Measurements from ENCODE around the gene SYTL1. TPM values are rescaled to one million over a fixed set of nuclear protein-coding genes. Genes with fewer than 3 reads are reported as not detected.

SYTL1 gene
- total RNA-seq, 2 donors from 2014 or later: 24.2 to 39.5 TPM

GRCh38 chr1:27331922-27332321 is 9.9 kb upstream of the SYTL1 start:
- Mint-ChIP-seq H3K27me3 (no peaks in the 10 kb centered on the region), H3K4me1 (ENCODE audit: low read depth in 2 of 2) (peaks cover 28 to 37% of the 10 kb centered on the region in 2 donors), H3K27ac (peak overlapping the region; percentile 16 to 54), H3K4me3 (no peak overlapping the region), H3K36me3 (no peaks in the 10 kb centered on the region), H3K9me3 (no peaks in the 10 kb centered on the region)
- DNase-seq (ENCODE audit: low spot score) (peak; percentile 42), ATAC-seq (no peak)

- H3K27ac Mint-ChIP-seq: peak overlapping the region; percentile 16 to 54
- H3K4me1 Mint-ChIP-seq (ENCODE audit: low read depth in 2 of 2): peaks cover 27 to 36% of the 10 kb centered on the region in 2 donors
- no peaks in the 10 kb centered on the region for H3K36me3 Mint-ChIP-seq
- peak; percentile 74 to 85 for ATAC-seq
- H3K27me3 Mint-ChIP-seq: no peaks in the 10 kb centered on the region
- DNase-seq (ENCODE audit: low spot score): peak; percentile 66
- H3K9me3 Mint-ChIP-seq: no peaks in the 10 kb centered on the region
- H3K4me3 Mint-ChIP-seq: no peak overlapping the region
Measured at GRCh38 chr1:27332536-27333281, 9.1 kb upstream of the SYTL1 start.

- H3K4me3 Mint-ChIP-seq: no peak overlapping the region
- no peaks in the 10 kb centered on the region for H3K27me3 Mint-ChIP-seq
- peak; percentile 12 for DNase-seq (ENCODE audit: low spot score)
- no peaks in the 10 kb centered on the region for H3K36me3 Mint-ChIP-seq
- H3K9me3 Mint-ChIP-seq: no peaks in the 10 kb centered on the region
- peaks cover 17 to 31% of the 10 kb centered on the region in 2 donors for H3K4me1 Mint-ChIP-seq (ENCODE audit: low read depth in 2 of 2)
- no peak overlapping the region for H3K27ac Mint-ChIP-seq
- ATAC-seq: no peak
Measured at GRCh38 chr1:27333717-27334279, 8.0 kb upstream of the SYTL1 start.

GRCh38 chr1:27335506-27336422 is 6.1 kb upstream of the SYTL1 start:
- H3K36me3 Mint-ChIP-seq: no peaks in the 10 kb centered on the region
- DNase-seq (ENCODE audit: low spot score) (peak; percentile 58), ATAC-seq (no peak)
- H3K27me3 Mint-ChIP-seq: no peaks in the 10 kb centered on the region
- no peaks in the 10 kb centered on the region for H3K9me3 Mint-ChIP-seq
- H3K4me3 Mint-ChIP-seq: no peak overlapping the region
- H3K27ac Mint-ChIP-seq: no peak overlapping the region
- H3K4me1 Mint-ChIP-seq (ENCODE audit: low read depth in 2 of 2): peaks cover 22 to 31% of the 10 kb centered on the region in 2 donors

- no peak overlapping the region for H3K4me3 Mint-ChIP-seq
- DNase-seq (ENCODE audit: low spot score) (peak; percentile 18), ATAC-seq (no peak)
- H3K4me1 Mint-ChIP-seq (ENCODE audit: low read depth in 2 of 2): peaks cover 31 to 35% of the 10 kb centered on the region in 2 donors
- H3K36me3 Mint-ChIP-seq: no peaks in the 10 kb centered on the region
- H3K27me3 Mint-ChIP-seq: no peaks in the 10 kb centered on the region
- H3K27ac Mint-ChIP-seq: no peak overlapping the region
- no peaks in the 10 kb centered on the region for H3K9me3 Mint-ChIP-seq
Measured at GRCh38 chr1:27336756-27337155, 5.1 kb upstream of the SYTL1 start.

GRCh38 chr1:27338751-27339150 is 3.1 kb upstream of the SYTL1 start:
- Mint-ChIP-seq H3K27me3 (no peaks in the 10 kb centered on the region), H3K4me3 (peak overlapping the region; percentile 23), H3K36me3 (no peaks in the 10 kb centered on the region), H3K9me3 (no peaks in the 10 kb centered on the region), H3K27ac (peak overlapping the region; percentile 76 to 82), H3K4me1 (ENCODE audit: low read depth in 2 of 2) (peaks cover 35 to 38% of the 10 kb centered on the region in 2 donors)
- DNase-seq (ENCODE audit: low spot score) (no peak), ATAC-seq (no peak)

- peak overlapping the region; percentile 23 for H3K4me3 Mint-ChIP-seq
- peak overlapping the region; percentile 76 to 82 for H3K27ac Mint-ChIP-seq
- H3K9me3 Mint-ChIP-seq: no peaks in the 10 kb centered on the region
- H3K4me1 Mint-ChIP-seq (ENCODE audit: low read depth in 2 of 2): peaks cover 38 to 41% of the 10 kb centered on the region in 2 donors
- ATAC-seq: no peak
- DNase-seq (ENCODE audit: low spot score): no peak
- H3K27me3 Mint-ChIP-seq: no peaks in the 10 kb centered on the region
- no peaks in the 10 kb centered on the region for H3K36me3 Mint-ChIP-seq
Measured at GRCh38 chr1:27339213-27339612, 2.6 kb upstream of the SYTL1 start.

- Mint-ChIP-seq H3K36me3 (no peaks in the 10 kb centered on the region), H3K27ac (peak overlapping the region; percentile 86 to 87), H3K9me3 (no peaks in the 10 kb centered on the region), H3K27me3 (no peaks in the 10 kb centered on the region), H3K4me3 (peak overlapping the region; percentile 96), H3K4me1 (ENCODE audit: low read depth in 2 of 2) (peaks cover 46 to 50% of the 10 kb centered on the region in 2 donors)
- DNase-seq (ENCODE audit: low spot score) (peak; percentile 59), ATAC-seq (peak; percentile 48 to 71)
Measured at GRCh38 chr1:27342391-27342777, 562 bp downstream of the SYTL1 start.

GRCh38 chr1:27342778-27343638 is 1.2 kb downstream of the SYTL1 start:
- Mint-ChIP-seq H3K27me3 (no peaks in the 10 kb centered on the region), H3K4me3 (peak overlapping the region; percentile 96), H3K9me3 (no peaks in the 10 kb centered on the region), H3K36me3 (no peaks in the 10 kb centered on the region), H3K27ac (peak overlapping the region; percentile 86 to 87), H3K4me1 (ENCODE audit: low read depth in 2 of 2) (peaks cover 46 to 52% of the 10 kb centered on the region in 2 donors)
- peak; percentile 85 to 86 for ATAC-seq
- DNase-seq (ENCODE audit: low spot score): peak; percentile 89

- peak overlapping the region; percentile 96 for H3K4me3 Mint-ChIP-seq
- no peaks in the 10 kb centered on the region for H3K9me3 Mint-ChIP-seq
- H3K4me1 Mint-ChIP-seq (ENCODE audit: low read depth in 2 of 2): peaks cover 46 to 52% of the 10 kb centered on the region in 2 donors
- ATAC-seq: no peak
- no peaks in the 10 kb centered on the region for H3K27me3 Mint-ChIP-seq
- no peak for DNase-seq (ENCODE audit: low spot score)
- H3K27ac Mint-ChIP-seq: peak overlapping the region; percentile 86 to 87
- no peaks in the 10 kb centered on the region for H3K36me3 Mint-ChIP-seq
Measured at GRCh38 chr1:27343639-27344025, 1.8 kb downstream of the SYTL1 start.

GRCh38 chr1:27345272-27345671 is 3.5 kb downstream of the SYTL1 start:
- H3K27ac Mint-ChIP-seq: peak overlapping the region; percentile 8 to 33
- ATAC-seq (no peak), DNase-seq (ENCODE audit: low spot score) (no peak)
- no peak overlapping the region for H3K4me3 Mint-ChIP-seq
- H3K36me3 Mint-ChIP-seq: no peaks in the 10 kb centered on the region
- H3K9me3 Mint-ChIP-seq: no peaks in the 10 kb centered on the region
- peaks cover 35 to 40% of the 10 kb centered on the region in 2 donors for H3K4me1 Mint-ChIP-seq (ENCODE audit: low read depth in 2 of 2)
- no peaks in the 10 kb centered on the region for H3K27me3 Mint-ChIP-seq

GRCh38 chr1:27346357-27346756 is 4.5 kb downstream of the SYTL1 start:
- Mint-ChIP-seq H3K4me1 (ENCODE audit: low read depth in 2 of 2) (peaks cover 30 to 35% of the 10 kb centered on the region in 2 donors), H3K4me3 (no peak overlapping the region), H3K36me3 (no peaks in the 10 kb centered on the region), H3K9me3 (no peaks in the 10 kb centered on the region), H3K27ac (peak overlapping the region; percentile 8 to 33), H3K27me3 (no peaks in the 10 kb centered on the region)
- no peak for ATAC-seq
- DNase-seq (ENCODE audit: low spot score): no peak

All from natural killer cell treated with Interleukin-12 subunit alpha and Interleukin-12 subunit beta and Interleukin-15 and Interleukin-18, amount 100 ng/mL, for 72 hours (primary cell).